ENCODE measurements around the gene KIF5A.

Gene KIF5A

DNA sequence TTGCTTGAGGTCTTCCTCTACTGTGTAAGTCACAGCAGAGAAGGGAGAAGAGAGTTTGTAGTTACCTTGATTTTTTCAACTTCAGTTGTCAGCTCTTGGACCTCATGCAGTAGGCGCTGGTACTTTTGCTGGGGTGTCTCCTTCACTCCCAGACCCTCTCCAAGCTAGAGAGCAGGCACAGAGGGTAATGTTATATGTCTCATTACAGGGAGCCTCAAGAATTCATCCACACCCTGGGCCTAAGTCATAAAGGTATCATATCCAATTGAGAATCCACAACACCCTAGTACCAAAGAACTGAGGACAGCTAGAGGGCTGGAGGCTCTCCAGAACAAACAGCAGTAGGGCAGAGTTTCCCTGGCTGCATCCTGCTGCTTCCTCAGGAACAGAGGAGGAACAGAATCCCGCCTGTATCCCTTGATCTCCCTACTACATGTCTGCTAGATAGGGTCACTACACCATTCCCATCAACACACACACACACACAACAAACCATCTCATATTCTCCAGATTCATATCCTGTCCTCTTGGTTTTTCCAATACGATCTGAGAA, 14.8 kb upstream of the KIF5A start:
- TF ChIP-seq, protein P1, sequence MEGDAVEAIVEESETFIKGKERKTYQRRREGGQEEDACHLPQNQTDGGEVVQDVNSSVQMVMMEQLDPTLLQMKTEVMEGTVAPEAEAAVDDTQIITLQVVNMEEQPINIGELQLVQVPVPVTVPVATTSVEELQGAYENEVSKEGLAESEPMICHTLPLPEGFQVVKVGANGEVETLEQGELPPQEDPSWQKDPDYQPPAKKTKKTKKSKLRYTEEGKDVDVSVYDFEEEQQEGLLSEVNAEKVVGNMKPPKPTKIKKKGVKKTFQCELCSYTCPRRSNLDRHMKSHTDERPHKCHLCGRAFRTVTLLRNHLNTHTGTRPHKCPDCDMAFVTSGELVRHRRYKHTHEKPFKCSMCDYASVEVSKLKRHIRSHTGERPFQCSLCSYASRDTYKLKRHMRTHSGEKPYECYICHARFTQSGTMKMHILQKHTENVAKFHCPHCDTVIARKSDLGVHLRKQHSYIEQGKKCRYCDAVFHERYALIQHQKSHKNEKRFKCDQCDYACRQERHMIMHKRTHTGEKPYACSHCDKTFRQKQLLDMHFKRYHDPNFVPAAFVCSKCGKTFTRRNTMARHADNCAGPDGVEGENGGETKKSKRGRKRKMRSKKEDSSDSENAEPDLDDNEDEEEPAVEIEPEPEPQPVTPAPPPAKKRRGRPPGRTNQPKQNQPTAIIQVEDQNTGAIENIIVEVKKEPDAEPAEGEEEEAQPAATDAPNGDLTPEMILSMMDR (IDR thresholded peaks at IDR 0.05; ENCODE audit: low read depth, low read length), result no peak

DNA sequence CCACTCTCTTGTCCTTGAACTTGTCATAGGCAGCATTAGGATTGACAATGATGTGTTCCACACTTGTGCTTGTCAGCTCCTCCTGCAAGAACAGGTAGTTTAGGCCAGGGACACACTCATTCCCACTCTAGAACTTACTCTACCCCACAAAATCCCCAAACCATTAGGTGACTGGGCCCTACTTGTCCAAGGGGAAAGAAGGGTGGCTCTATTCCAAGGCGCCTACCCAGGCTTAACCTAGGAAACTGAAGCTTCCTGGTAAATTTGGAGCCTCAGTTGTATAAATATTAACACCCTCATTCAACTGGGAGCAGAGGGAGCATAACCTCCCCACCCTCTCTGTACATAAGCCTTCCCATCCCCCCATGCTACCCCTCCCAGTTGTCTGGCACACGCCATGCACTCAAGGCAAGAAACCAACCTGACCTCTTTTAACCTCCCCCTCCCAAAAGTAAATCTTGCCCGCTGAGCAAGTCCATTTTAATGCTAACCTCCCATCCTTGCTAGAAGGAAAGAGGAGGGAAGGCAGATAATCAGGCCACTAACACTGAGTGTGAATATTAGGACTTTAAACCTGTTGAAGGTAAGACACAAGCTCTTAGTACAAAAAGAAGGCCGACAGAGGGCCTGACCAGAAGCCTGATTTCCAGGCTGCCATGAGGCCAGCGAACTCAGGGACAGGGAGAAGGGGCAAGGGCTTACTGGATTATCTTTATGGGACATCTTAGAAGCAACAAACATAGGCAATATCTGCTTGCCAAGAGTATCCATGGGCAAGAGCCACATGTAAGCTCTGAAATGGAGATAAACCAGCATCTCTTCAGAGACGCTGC, 13.9 kb upstream of the KIF5A start:
- TF ChIP-seq, protein P1 (IDR thresholded peaks at IDR 0.05; ENCODE audit: low read depth, low read length), result no peak
- no peak overlapping the region for H3K4me3 ChIP-seq (ENCODE audit: low read depth, low read length)

More for the DNA sequence above, 14.8 kb upstream of the KIF5A start:
- H3K4me3 ChIP-seq (ENCODE audit: low read depth, low read length), result no peak overlapping the region

DNA sequence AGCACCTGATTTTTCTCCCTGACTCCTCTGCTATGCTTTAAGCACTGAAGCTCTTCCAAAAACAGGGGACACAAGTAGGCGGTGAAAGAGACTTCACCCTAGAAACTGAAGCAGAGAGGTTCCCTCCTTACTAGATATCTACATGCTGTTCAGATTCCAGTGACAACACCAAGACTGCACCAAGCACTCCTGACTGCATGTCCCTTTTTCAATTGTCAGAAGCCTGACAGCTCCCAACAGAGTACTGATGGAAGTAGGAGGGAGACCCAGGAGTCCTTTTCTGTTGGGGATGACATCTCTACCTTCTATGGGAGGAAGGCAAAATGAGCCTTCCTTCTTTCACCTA, 13.3 kb upstream of the KIF5A start:
- H3K4me3 ChIP-seq (ENCODE audit: low read depth, low read length), result no peak overlapping the region

DNA sequence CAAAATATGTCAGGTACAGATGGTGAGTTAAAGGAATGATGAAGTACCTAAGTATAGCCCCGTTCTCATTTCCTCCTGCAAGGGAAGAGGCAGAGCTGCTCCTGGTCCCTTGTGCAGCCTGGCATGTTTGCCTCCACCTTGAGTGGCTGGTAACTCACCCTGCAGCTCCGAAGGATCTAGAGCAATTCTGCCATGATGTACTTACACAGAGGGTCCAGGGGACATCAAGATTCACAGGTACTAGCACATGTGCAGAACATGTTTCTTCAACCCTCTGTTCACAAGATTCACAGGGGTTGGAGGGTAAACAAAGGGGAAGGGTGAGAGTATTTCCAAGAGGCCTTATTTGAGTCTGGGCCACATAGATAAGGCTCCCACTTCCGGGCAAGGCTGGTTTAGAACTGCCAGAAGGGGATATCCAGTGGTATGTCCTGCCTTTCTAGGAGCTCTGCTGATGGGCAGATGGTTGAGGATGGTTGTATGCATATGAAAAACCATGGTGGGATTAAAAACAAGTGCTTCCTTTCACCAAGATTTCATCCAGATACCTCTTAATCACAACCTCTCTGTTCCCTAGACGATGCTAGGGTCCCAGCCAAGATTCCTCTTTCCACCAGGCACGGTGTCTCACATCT, 10.6 kb upstream of the KIF5A start:
- no peak overlapping the region for H3K4me3 ChIP-seq (ENCODE audit: low read depth, low read length)
- TF ChIP-seq, protein P1 (IDR thresholded peaks at IDR 0.05; ENCODE audit: low read depth, low read length), result no peak

More for the DNA sequence above, 13.3 kb upstream of the KIF5A start:
- TF ChIP-seq, protein P1 (IDR thresholded peaks at IDR 0.05; ENCODE audit: low read depth, low read length), result no peak

DNA sequence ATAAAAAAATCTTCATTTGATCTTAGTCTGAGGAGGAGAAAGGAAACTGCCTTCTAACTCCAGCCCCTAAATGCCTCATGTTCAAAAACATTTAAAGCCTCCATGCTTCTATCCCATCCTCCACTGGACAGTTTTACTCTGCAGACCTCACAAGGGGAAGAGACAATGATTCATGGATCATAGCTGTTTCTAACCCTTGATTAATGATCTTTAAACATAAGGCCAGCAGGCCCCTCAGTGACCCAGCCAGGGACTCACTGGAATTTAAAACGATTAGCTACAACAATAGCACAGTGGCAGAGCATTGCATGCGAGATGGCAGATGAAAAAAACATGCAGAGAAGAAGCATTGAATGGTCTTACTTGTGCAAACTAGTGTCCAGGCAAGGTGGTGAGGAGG, 8.8 kb upstream of the KIF5A start:
- TF ChIP-seq, protein P1 (IDR thresholded peaks at IDR 0.05; ENCODE audit: low read depth, low read length), result no peak
- H3K4me3 ChIP-seq (ENCODE audit: low read depth, low read length), result no peak overlapping the region

DNA sequence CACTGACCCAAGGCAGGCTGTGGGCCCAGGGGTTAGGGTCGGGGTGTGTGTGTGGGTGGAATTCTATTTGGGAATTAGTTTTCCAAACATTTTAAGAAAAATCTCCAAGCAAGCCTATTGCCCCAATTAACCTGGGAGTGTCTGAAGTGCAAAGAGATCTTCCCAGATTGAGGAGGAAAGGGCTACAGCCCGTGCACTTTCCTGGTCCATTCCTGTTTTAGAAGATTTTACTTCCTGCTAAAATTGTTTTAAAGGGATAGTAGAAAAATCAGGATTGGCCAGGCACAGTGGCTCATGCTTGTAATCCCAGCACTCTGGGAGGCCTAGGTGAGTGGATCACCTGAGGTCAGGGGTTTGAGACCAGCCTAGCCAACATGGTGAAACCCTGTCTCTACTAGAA, 8.1 kb upstream of the KIF5A start:
- TF ChIP-seq, protein P1 (IDR thresholded peaks at IDR 0.05; ENCODE audit: low read depth, low read length), result no peak
- H3K4me3 ChIP-seq (ENCODE audit: low read depth, low read length), result no peak overlapping the region

DNA sequence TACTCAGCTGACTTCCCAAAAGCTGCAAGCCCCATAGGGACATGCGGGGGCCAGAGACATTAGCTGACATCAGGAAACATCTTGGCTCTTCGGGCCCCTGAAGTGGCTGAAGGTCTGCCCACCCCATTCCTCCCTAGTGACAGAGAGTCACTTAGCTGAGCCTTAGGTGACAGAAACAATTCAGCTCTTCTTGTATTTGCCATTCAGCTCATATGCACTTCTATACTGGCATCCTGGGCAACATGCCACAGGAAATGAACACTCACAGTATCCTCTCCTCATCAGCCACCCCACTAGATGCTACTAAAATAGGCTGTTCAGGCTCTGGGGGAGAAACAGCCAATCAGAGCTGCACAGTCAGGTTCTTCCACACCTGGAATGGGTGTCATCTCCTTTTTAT, 6.3 kb upstream of the KIF5A start:
- TF ChIP-seq, protein P1 (IDR thresholded peaks at IDR 0.05; ENCODE audit: low read depth, low read length), result no peak
- H3K4me3 ChIP-seq (ENCODE audit: low read depth, low read length), result no peak overlapping the region
